Lower lobe of right lung (tissue), 2 donors: ENCODE results near the gene ANXA4. TPM values are rescaled to one million over a fixed set of nuclear protein-coding genes. Genes with fewer than 3 reads are reported as not detected.
A peak's percentile ranks its signal among the peaks of the same experiment; 100 is the strongest.

ENCODE experiments used
- ATAC-seq, 2 donors: fragments of 200-7000 bp; cut with Tn5 transposase; one replicate each; pipeline ENCODE4 v1.9.1; 2020 to 2022; ENCODE audit warnings: mild to moderate bottlenecking in 2 of 2, moderate library complexity in 2 of 2
- DNase-seq: peaks from one replicate; pipeline ENCODE4 v3.0.0-alpha.2; 2020
- H3K27ac ChIP-seq: fragments of 200-600 bp; one replicate; pipeline ENCODE4 v1.8.0; 2022
- H3K27me3 ChIP-seq: fragments of 200-600 bp; one replicate; pipeline ENCODE4 v1.8.0; 2022; ENCODE audit warnings: low read depth
- H3K36me3 ChIP-seq: fragments of 200-600 bp; one replicate; pipeline ENCODE4 v1.8.0; 2022; ENCODE audit warnings: mild to moderate bottlenecking
- H3K4me1 ChIP-seq: fragments of 200-600 bp; one replicate; pipeline ENCODE4 v1.8.0; 2022
- H3K4me3 ChIP-seq: fragments of 200-600 bp; one replicate; pipeline ENCODE4 v1.8.0; 2022; ENCODE audit warnings: mild to moderate bottlenecking
- H3K9me3 ChIP-seq: fragments of 200-600 bp; one replicate; pipeline ENCODE4 v1.8.0; 2022
- intact Hi-C: fragments of 100-400 bp; cut with DNase I; formaldehyde crosslinking; loops from one replicate; pipeline ENCODE4 v1.11.0; 2022
- total RNA-seq: library from RNA; stranded (reverse); fragmentation: NEBNext Ultra II Directional; extraction: Animal tissue kit (Norgen Biotek cat#: 25700); gene quantifications from one replicate; pipeline ENCODE4 v1.2.1, GENCODE V29; 2021
- TF ChIP-seq, protein P1 (sequence below): fragments of 200-600 bp; IDR thresholded peaks from one replicate; pipeline ENCODE4 v1.8.0; 2022; ENCODE audit warnings: antibody characterized with exemption, mild to moderate bottlenecking
- donor health status: DM: no; HTN: yes; CAD: no; lungs with severe emphysema.

The ANXA4 gene
- total RNA-seq, 1 donor from 2014 or later, result 173 TPM

DNA sequence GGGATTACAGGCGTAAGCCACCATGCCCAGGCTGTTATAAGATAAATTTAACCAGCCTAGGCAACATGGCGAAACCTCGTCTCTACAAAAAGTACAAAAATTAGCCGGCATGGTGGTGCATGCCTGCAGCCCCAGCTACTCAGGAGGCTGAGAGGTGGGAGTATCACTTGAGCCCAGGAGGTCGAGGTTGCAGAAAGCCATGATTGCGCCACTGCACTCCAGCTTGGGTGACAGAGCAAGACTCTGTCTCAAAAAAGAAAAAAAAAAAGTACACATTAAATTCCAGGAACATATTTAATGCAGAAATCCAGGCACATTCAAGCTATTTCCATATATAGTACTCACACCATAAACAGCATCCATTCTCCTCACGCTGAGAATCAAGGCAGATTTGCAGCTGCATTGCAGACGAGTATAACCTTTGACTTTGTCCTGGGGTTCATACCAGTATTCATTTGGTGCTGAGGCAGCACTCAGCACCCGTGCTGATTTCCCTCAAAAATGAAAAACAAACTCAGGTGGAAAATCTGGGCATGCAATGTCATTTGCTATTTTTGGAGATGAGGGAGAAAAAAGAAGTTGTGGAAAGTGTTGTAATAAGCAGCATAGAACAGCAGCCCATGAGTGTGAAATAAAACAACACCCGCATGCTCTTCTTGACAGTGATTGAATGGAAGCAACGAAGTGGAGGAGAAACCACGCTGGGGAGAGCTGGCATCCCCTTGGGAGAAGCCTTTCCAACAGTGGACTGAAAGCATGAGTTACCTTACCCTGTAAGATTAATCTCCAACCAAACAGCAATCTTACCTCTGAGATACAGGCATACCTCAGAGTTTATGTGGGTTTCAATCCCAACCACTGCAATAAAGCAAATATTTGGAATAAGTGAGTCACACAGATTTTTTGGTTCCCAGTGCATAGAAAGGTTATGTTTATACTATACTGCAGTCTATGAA, 46.8 kb upstream of the ANXA4 start:
- DNase-seq (no peak), ATAC-seq (peak in 1 of 2 donors; percentile 16)
- intact Hi-C loops, result no loop called here
- Histone ChIP-seq H3K9me3 (no peaks in the 10 kb centered on the region), H3K4me3 (no peak overlapping the region), H3K27ac (no peak overlapping the region), H3K4me1 (peaks cover 28% of the 10 kb centered on the region), H3K27me3 (no peaks in the 10 kb centered on the region), H3K36me3 (no peaks in the 10 kb centered on the region)
- TF ChIP-seq, protein P1, sequence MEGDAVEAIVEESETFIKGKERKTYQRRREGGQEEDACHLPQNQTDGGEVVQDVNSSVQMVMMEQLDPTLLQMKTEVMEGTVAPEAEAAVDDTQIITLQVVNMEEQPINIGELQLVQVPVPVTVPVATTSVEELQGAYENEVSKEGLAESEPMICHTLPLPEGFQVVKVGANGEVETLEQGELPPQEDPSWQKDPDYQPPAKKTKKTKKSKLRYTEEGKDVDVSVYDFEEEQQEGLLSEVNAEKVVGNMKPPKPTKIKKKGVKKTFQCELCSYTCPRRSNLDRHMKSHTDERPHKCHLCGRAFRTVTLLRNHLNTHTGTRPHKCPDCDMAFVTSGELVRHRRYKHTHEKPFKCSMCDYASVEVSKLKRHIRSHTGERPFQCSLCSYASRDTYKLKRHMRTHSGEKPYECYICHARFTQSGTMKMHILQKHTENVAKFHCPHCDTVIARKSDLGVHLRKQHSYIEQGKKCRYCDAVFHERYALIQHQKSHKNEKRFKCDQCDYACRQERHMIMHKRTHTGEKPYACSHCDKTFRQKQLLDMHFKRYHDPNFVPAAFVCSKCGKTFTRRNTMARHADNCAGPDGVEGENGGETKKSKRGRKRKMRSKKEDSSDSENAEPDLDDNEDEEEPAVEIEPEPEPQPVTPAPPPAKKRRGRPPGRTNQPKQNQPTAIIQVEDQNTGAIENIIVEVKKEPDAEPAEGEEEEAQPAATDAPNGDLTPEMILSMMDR, result no peak

DNA sequence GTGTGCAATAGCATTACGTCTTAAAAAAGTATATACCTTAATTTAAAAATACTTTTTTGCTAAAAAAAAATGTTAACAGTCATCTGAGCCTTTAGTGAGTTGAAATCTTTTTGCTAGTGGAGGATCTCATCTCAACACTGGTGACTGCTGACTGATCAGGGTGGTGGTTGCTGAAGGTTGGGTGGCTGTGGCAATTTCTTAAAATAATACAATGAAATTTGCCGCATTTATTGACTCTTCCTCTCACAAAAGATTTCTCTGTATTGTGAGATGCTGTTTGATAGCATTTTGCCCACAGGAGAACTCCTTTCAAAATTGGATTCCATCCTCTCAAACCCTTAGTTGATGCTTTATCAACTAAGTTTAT, 46.1 kb upstream of the ANXA4 start:
- intact Hi-C loops, result no loop called here
- TF ChIP-seq, protein P1, result no peak
- DNase-seq (no peak), ATAC-seq (no peak)
- Histone ChIP-seq H3K27me3 (no peaks in the 10 kb centered on the region), H3K27ac (no peak overlapping the region), H3K4me3 (no peak overlapping the region), H3K36me3 (no peaks in the 10 kb centered on the region), H3K9me3 (no peaks in the 10 kb centered on the region), H3K4me1 (peaks cover 28% of the 10 kb centered on the region)

DNA sequence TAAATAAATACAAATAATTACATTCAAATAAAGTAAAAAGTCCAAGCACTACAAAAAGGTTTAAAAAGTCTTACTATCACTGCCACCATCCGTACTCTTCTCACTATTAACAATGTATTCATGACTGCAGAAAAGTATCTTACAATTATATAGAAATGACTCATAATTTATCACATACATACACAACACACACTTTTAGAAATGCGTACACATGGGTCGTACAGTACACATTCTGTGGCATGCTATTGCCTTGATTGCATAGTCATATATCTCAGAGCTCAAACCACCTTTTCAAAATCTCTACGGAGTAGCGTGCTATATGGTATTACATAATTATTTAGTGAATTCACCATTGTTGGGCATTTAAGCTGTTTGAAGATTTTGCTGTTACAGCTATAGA, 41.6 kb upstream of the ANXA4 start:
- DNase-seq (no peak), ATAC-seq (no peak)
- H3K9me3 ChIP-seq, result no peaks in the 10 kb centered on the region
- TF ChIP-seq, protein P1, result no peak
- no peak overlapping the region for H3K4me3 ChIP-seq
- no peaks in the 10 kb centered on the region for H3K36me3 ChIP-seq
- intact Hi-C loops, result no loop called here
- H3K27me3 ChIP-seq, result no peaks in the 10 kb centered on the region
- peaks cover 3% of the 10 kb centered on the region for H3K4me1 ChIP-seq
- H3K27ac ChIP-seq, result no peak overlapping the region

DNA sequence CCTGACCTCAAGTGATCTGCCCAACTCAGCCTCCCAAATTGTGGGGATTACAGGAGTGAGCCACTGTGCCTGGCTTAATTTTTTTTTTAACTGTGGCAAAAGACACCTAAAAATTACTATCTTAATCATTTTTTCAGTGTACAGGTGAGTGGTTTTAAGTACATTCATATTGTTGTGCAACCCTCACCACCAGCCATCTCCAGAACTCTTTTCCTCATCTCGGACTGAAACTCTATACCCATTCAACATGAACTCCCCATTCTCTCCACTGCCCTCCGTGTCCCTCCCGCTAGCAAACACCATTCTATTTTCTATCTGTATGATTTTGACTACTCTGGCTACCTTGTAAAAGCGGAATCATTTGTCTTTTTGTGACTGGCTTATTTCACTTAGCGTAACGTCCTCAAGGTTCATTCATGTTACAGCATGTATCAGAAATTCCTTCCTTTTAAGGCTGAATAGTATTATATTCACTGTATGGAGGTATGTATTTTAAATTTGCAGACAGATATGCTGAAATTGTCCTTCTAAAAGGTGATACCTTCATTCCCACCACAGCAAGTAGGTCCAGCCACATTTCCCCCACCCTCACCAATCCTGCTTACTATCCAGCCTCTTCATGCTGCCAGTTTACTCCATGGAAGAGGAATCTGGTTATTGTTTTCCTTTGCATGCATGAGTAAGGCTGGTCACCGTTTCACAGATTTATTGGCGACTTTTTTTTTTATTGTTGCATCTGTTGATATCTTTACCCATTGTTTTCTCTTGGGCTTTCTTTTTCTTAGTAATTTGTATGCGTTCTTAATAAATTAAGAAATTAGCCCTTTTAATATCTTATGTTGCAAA, 40.6 kb upstream of the ANXA4 start:
- TF ChIP-seq, protein P1, result no peak
- Histone ChIP-seq H3K9me3 (no peaks in the 10 kb centered on the region), H3K4me3 (no peak overlapping the region), H3K4me1 (no peaks in the 10 kb centered on the region), H3K27ac (no peak overlapping the region), H3K27me3 (no peaks in the 10 kb centered on the region), H3K36me3 (no peaks in the 10 kb centered on the region)
- intact Hi-C loops, result no loop called here
- ATAC-seq (no peak), DNase-seq (no peak)

DNA sequence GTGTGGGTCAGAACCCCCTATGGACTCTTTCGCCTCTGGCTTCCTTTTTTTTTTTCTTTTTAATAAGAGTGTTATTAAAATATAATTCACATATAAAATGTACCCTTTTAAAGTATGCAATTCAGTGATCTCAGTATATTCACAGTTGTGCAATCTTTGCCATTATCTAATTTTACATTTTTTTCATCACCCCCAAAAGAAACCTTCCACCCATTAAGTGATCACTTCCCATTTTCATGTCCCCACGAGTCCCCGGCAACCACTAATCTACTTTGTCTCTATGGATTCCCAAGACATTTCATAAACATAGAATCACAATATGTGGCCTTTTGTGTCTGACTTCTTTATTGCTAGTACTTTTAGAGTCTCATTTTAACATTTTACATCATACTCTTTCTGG, 38.7 kb upstream of the ANXA4 start:
- TF ChIP-seq, protein P1, result no peak
- no peak overlapping the region for H3K27ac ChIP-seq
- no peak overlapping the region for H3K4me3 ChIP-seq
- DNase-seq (no peak), ATAC-seq (peak; percentile 66 to 68)
- H3K27me3 ChIP-seq, result no peaks in the 10 kb centered on the region
- no peaks in the 10 kb centered on the region for H3K4me1 ChIP-seq
- H3K9me3 ChIP-seq, result no peaks in the 10 kb centered on the region
- intact Hi-C loops, result no loop called here
- H3K36me3 ChIP-seq, result no peaks in the 10 kb centered on the region
